Muscle of arm (tissue), 12 donors: ENCODE measurements around the gene ERBB2. TPM values are rescaled to one million over a fixed set of nuclear protein-coding genes. Genes with fewer than 3 reads are reported as not detected.

Experiments
- DNase-seq: peaks from one replicate; pipeline ENCODE4 v3.0.0-alpha.2; 2013
- polyA plus RNA-seq, 12 donors: library from polyadenylated mRNA; unstranded; fragments of 120-200 nt; gene quantifications; one replicate each; pipeline ENCODE4 v1.2.1, GENCODE V29; 2013; ENCODE audit not compliant: insufficient read length in 12 of 12

ERBB2 gene
- polyA plus RNA-seq, 12 donors: 104 to 148 (median 128) TPM; not detected in 1

DNA sequence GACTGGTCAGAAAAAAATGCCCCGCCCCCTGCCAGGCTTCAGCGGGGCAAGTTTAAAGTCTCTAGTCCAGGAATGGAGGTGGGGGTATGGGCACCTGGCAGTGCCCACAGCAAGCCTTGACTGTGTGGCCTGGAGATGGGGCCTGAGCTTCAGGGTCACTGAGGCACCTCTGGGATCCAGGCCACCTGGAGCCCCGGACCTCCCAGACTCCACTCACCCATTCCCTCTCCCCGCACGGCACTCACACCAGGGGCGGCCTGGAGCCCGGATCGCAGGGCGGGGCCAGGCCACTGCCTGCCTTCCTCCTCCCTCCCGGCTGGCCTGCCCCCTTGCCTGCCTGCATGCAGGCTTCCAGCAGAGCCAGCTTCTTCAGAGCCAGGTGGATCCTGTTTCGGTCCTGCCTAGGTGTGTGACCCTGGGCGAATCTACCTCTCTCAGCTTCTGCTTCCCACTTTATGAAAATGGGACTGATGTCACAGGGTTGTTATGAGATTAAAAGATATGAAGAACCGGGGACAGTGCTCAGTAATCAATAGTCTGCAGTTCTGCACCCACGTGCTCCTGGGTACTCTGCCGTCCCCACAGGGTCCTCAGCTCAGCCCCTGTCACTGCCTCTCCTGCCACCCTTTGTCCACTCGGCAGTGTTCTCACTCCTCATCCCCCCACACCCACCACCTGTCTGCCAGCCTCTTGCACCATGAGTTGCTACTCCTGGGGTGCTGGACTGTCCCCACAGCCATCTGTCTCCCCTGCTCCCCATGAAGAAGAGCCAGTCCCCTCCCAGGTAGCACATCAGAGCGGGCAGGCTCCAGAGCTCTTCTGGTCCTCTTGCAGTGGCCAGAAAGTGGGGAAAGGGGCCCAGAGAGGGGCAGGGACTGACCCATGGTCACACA lies 35.9 kb upstream of the ERBB2 start:
- DNase-seq: no peak

GRCh38 chr17:39664581-39665561 lies 35.0 kb upstream of the ERBB2 start, which contains the start of gene TCAP:
TSS of gene TCAP (plus strand) at chr17:39665349. CDS start at chr17:39665360, 11 bp downstream.
- no peak for DNase-seq

- DNase-seq: no peak
Observed at GRCh38 chr17:39665642-39666224, 34.1 kb upstream of the ERBB2 start.

DNA sequence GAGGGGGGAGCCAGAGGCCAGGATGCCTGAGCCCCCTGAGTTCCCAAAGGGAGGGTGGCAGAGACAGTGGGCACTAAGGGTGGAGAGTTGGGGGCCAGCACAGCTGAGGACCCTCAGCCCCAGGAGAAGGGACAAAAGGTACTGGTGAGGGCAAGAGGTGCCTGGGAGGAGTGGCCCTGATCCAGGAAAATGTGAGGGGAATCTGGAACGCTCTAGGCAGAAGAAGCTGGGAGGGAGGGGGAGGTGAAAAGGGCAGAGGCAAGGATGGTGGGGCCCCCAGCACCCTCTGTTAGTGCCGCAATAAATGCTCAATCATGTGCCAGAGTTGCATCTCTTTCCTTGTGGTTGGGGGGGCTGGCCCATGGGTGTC lies 33.6 kb upstream of the ERBB2 start:
- DNase-seq: no peak

GRCh38 chr17:39666601-39667261 lies 33.1 kb upstream of the ERBB2 start:
- no peak for DNase-seq

DNA sequence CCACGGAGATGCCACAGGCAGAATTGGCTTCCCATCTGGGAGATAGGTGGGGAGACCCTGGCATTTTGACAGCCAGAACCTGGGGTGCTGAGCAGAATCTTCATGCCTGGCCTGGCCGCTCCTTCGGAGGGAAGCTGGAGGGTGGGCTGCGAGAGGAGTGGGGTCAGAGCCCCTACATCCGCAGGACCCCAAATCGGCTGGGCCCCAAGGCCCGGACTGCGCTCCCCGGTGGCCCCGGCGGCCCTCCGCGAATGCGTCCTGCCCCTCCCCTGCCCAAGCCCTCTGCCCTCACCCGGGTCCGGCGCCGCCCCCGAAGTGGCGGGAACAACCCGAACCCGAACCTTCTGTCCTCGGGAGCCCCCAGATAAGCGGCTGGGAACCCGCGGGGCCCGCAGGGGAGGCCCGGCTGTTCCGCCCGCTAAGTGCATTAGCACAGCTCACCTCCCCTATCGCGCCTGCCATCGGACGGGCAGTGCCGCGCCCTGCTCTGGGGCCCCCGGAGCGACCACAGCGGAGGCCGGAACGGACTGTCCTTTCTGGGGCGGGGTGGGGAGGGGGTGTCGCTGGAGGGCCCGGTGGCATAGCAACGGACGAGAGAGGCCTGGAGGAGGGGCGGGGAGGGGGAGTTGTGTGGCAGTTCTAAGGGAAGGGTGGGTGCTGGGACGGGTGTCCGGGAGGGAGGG lies 32.5 kb upstream of the ERBB2 start:
- no peak for DNase-seq

- peak; percentile 57 for DNase-seq
Observed at GRCh38 chr17:39667945-39668924, 31.6 kb upstream of the ERBB2 start, which contains the start of gene PNMT. TSS of gene PNMT (plus strand) at chr17:39668453. CDS start at chr17:39668476, 23 bp downstream.

DNA sequence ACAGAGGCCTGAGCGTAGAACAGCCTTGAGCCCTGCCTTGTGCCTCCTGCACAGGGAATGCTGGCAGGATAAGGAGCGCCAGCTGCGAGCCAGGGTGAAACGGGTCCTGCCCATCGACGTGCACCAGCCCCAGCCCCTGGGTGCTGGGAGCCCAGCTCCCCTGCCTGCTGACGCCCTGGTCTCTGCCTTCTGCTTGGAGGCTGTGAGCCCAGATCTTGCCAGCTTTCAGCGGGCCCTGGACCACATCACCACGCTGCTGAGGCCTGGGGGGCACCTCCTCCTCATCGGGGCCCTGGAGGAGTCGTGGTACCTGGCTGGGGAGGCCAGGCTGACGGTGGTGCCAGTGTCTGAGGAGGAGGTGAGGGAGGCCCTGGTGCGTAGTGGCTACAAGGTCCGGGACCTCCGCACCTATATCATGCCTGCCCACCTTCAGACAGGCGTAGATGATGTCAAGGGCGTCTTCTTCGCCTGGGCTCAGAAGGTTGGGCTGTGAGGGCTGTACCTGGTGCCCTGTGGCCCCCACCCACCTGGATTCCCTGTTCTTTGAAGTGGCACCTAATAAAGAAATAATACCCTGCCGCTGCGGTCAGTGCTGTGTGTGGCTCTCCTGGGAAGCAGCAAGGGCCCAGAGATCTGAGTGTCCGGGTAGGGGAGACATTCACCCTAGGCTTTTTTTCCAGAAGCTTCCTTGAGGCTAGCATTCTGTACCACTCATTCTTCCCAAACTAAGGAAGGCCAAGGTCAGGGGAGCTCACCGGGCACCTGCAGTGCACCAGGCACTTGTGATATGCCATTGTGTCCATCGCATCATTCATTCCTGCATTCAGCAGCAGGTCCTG lies 29.7 kb upstream of the ERBB2 start:
- no peak for DNase-seq

DNA sequence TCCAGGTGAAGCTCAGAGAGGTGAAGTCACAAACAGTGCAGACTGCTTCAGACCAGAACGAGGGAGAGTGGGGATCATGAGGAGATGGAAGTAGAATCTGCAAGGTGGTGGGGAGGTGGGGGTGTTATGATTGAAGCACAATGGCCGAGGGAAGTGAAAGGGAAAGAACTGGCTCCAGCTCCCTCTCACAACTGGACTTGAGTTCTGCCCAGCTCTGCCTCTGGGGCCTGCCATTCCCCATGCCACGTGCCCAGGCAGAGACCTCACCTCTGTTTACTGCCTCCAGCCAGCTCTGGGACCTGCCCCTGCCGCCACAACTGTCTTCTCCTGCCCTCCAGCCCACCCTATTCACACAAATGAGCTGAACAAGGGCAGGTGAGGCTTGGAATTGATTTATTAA lies 29.1 kb upstream of the ERBB2 start:
- DNase-seq: no peak

GRCh38 chr17:39671651-39672521 lies 28.0 kb upstream of the ERBB2 start:
- DNase-seq: no peak

DNA sequence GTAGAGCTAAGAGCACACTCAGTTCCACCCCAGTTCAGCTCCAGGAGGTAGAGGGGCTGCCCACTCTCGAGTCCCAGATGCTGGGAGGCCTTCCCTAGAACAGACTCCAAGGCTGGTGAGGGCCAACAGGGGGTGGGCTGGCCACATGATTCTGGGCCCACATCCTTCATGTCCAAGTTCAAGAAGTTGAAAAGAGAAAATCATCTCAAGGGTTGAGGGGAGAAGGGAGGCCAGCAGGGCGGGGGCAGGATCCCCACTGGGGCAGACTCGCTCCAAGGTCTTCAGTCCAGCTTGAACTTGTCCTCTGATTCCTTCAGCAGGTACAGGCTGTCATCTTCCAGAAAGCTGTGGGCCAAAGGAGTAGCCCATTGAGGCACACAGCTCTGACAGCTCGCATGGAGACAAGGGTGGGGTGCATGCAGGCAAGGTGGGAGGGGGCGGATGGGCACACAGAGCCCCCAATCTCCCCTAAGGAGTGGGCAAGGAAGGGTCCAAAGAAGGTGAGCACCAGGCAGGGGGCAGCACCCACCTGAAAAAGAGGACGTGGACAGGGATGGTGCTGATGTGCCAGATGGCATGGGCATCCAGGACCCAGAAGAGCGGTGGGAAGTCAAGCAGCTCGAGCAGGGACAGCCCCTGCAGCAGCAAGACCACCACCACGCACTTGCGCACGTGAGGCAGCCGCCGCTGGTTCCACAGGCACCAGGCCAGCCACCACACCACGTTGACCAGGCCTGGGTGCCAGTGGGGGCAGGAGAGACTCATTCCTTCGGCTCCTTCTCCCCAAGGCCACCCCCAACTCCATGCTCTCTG lies 27.1 kb upstream of the ERBB2 start:
- DNase-seq: no peak

GRCh38 chr17:39673335-39674081 lies 26.4 kb upstream of the ERBB2 start:
- DNase-seq: no peak

- DNase-seq: no peak
Observed at GRCh38 chr17:39674179-39674578, 25.7 kb upstream of the ERBB2 start.

DNA sequence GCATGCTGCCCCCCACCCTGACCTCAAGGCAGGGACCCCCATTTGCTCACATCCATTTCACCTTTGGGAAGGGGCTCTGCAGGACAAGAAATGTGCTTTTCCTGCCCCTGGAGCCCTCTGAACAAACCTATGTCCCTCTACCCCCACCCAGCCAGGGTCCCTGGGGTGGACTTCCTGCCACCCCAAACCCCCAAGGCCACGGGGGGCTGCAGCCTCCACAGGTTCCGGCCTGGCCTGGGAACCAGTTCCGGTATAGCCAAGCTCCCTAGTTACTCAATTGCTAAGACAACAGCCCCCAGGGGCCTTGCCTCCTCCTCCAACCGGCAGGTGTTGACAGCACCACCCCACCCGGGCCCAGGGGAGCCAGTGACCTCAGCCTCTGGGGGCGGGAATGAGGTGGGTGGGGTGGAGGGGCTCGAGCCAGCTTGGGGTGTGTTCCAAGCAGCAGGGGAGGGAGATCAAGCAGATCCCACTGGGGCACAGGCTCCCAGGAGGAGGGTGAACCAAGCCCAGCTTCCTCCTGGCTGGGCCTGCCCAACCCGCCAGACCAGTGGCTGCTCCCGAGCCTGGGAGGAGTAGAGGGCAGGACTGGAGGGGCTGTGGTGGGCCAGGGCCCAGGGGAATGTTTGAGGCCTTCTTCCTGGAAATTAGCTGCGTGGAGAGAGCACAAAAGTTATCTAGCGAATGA lies 25.0 kb upstream of the ERBB2 start:
- no peak for DNase-seq

DNA sequence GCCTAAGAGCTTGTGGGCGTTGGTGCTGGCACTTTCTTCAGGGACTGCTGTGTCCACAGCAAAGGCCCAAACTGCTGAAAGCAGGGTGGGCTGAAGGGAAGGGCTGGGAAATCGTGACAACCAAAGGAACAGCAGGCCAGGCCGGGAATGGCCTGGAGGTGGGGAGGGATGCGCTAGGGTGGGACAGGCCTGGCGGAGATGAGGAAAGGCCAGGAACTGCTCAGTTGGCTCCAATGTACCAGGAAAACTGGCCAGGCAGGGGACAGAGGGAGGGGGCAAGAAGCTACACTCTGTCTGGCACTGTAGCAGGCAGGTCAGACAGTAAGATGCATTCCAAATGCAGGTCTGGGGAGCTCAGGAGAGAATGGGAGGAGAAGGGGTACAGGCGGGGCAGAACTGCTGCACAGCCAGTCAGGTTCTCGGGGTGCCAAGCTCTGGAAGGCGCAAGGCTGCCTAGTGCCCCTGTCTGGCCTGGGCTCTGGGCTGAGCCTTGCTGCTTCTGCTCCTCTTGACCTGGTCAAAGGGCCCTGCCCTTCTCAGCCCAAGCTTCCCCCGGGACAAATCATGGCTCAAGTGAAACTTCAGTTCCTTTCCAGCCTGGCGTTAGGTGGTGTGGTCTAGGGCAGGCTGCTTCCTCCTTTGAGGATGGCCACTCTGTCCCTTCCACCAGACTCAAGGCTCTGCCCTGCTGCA lies 24.3 kb upstream of the ERBB2 start:
- no peak for DNase-seq
